Stimulated activated CD8-positive, alpha-beta memory T cell treated with anti-CD3 and anti-CD28 coated beads, Interleukin-15, amount 100 ng/mL, for 24 hours (primary cell): Measurements from ENCODE around the gene RAB1B.
"Not testable (repeated sequence)": the region's sequence is repeated elsewhere in the genome, so short reads cannot be mapped to it uniquely, and the experiment has no call there.

Experiments
- DNase-seq: peaks from one replicate; pipeline ENCODE4 v3.0.0-alpha.2; 2020; ENCODE audit warnings: low read depth

Gene RAB1B

DNA sequence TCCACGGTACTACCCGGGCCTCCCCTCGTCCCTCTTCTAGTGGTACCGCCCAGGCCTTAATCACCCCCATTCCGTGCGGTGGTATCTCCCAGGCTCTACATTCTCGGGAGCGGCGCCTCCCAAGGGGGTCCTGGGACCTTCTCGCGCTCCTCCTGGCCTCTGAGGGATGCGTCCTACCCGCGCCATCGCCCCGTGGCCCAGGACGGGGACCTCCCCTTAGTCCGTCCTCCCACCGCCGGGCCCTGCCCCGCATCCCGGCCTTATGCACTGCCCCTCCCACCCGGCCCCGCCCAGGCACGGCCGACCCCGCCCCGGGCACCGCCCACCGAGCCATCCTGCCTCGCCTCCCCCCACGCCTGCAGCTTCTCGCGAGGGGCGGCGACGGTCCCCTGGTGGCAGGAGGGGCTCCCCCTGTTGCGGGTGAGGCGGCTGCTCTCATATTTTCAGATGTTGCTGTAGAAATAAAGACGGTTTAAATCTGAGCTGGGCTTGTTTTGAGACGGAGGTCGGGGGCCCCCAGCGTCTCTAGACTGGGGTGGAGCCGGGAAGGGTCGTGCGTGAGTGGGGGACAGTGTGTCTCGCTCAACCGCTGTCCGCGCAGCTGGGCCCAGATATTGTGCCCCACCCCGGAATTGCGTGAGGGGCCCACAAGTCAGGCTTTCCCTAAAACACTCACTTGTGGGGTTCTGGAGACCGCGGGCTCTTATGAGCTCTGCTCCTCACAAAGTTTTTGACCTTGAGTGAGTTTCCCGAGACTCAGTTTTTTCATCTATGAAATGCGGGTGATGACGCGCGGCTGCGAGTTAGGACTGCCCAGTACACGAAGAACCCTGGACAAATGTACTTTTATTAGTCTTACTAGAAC, 828 bp upstream of the RAB1B start:
- peak; percentile 87 for DNase-seq

- no peak for DNase-seq
Observed at GRCh38 chr11:66268952-66269905, 790 bp downstream of the RAB1B start.

GRCh38 chr11:66271816-66272215, 3.4 kb downstream of the RAB1B start:
- DNase-seq, result no peak

DNA sequence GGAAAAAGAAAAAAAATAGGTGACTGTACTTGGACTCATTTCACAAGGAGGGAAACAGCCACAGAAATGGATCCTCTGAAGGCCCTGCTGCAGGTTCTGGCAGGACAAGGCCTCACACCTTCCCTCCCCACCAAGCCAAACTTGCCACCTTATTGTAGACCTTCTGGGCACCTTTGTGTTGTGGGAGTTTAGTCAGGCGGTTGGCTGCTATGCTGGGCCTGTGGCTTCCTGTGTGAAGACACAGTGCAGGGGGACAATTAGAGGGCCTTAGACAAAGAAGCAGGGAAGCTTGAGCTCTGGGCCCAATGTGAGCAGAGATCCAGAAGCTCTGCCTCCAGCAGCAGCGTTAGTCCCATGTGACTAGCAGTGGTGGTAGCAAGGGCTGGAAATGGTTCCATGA, 4.2 kb downstream of the RAB1B start:
- no peak for DNase-seq

DNA sequence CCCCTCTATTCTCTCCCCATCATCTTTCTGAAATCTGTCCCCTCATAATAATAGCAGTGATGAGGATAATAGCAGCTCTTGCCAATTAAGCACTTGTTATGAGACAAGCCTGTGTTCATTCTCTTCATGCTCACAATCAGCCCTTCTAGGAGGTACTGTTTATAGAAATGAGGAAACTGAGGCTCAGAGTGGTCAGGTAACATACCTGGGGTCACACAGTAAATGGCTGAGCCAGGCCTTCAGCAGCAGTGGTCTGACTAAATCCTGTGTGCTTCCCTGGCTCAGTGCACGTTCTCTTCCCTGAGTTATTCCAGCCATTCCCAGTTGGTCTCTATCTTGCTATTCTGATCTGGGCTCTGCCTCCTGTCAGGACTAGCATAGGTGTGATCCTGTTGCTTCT, 5.8 kb downstream of the RAB1B start:
- no peak for DNase-seq

DNA sequence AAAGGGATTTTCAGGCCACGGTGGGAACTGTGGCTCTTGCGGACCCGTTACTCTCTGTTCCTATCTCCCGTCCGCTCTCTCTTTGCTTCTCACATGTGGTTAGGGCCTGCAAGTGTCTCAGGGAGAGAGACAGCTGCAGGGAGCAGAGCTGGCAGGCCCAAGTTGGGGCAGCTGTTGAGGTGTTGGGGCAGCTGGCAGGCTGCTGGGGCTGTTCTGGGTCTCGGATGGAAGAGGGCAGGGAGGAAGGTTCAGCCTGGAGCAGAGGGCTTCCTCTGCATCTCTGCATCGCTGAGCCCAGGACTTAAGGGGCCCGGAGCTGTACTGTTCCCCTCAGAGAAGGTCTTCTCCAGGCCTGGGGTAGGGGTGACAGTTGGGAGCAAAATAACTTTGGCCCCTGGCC, 7.0 kb downstream of the RAB1B start:
- DNase-seq, result no peak

DNA sequence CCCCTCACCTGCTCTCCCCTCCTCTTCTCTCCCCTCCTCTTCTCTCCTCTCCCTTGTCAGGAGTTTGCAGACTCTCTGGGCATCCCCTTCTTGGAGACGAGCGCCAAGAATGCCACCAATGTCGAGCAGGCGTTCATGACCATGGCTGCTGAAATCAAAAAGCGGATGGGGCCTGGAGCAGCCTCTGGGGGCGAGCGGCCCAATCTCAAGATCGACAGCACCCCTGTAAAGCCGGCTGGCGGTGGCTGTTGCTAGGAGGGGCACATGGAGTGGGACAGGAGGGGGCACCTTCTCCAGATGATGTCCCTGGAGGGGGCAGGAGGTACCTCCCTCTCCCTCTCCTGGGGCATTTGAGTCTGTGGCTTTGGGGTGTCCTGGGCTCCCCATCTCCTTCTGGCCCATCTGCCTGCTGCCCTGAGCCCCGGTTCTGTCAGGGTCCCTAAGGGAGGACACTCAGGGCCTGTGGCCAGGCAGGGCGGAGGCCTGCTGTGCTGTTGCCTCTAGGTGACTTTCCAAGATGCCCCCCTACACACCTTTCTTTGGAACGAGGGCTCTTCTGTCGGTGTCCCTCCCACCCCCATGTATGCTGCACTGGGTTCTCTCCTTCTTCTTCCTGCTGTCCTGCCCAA, 7.7 kb downstream of the RAB1B start:
- DNase-seq, result no peak

DNA sequence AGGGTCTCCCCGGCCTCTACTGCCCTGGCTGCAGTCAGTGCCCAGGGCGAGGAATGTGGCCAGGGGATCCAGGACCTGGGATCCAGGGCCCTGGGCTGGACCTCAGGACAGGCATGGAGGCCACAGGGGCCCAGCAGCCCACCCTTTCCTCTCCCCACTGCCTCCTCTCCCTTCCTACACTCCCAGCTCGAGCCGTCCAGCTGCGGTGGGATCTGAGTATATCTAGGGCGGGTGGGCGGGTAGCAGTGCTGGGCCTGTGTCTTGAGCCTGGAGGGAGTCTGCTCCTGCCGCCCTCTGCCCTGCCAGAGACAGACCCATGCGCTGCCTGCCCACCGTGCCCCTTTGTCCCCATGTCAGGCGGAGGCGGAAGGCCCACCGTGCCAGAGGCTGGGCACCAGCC, 8.2 kb downstream of the RAB1B start:
- not testable (repeated sequence) for DNase-seq

DNA sequence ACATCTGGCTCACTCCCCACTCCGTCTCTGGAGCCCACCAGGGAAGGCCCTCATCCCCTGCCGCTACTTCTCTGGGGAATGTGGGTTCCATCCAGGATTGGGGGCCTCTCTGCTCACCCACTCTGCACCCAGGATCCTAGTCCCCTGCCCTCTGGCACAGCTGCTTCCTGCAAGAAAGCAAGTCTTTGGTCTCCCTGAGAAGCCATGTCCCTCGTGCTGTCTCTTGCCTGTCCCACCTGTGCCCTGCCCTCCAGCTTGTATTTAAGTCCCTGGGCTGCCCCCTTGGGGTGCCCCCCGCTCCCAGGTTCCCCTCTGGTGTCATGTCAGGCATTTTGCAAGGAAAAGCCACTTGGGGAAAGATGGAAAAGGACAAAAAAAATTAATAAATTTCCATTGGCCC, 8.6 kb downstream of the RAB1B start:
- not testable (repeated sequence) for DNase-seq

- DNase-seq, result no peak
Observed at GRCh38 chr11:66277471-66278362, 9.3 kb downstream of the RAB1B start, which contains the start of gene CNIH2. Gene CNIH2, plus strand, starts transcription at chr11:66278175. Its CDS starts 282 bp downstream, at chr11:66278457.

DNA sequence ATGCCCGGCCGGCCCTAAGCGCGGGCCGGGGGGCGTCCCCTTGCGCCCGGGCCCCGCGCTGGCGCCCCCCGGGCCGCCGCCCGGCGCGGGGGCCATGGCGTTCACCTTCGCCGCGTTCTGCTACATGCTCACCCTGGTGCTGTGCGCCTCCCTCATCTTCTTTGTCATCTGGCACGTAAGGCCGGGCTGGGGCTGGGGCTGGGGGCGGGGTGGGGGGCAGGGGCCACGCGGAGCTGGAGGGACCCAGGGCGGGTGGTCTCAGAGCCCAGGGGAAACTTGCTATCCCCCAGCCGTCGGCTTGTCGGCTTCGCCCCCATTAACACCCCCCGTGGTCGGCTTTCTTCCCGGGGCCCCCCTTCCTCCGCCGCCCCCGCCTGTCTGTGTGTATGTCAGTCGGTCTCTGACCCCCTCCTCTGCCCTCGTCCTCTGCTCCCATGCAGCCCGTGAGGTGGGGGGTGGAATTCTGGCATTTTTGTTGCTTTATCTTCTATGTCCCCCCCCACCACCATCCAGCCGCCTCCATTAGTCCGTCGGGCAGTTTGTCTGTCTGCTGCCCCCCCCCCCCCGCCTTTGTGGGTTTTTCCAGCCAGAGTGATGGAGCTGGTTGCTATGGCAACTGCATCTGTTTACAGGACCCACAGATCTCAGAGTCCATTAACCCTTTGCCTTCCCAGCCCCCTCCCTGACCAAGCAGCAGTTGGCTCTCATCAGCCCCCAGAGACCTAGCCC, 10.1 kb downstream of the RAB1B start:
- DNase-seq, result no peak

GRCh38 chr11:66279092-66279734, 10.8 kb downstream of the RAB1B start:
- no peak for DNase-seq

DNA sequence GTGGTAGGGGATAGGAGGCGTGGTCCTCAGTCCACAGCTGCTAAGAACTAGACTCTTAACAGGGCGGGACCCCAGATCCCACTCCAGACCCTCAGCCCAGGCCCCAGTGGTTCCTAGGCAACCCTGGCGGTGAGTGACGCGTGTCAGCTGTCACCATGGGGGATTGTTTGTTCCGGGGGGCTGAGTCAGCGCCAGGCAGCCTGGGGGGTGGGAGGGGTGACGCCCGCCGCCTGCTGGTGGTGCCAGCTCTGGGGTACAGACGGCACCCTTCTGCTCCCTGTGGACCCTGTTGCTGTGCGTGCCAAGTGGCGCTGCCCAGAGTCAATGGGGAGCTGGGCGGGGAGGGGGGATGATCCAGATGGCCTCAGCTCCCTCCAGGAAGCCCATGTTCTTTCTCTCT, 12.0 kb downstream of the RAB1B start:
- DNase-seq, result no peak

DNA sequence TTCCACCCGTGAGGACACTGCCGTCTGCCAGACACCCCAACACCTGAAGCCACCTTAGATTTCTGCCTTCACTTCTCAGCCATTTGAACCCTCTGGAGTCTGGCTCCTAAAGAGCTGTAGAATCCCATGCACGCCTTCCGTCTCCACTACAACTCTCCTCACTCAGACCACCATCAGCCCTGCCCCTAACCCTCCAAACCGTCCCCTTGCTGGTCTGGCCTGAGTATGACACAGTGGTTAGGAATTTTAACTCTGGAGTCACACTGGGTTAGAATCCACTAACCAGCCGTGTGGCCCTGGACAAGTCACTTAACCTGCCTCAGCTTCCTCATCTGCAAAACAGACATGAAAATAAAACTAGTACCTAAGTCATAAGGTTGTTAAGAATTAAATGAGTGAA, 12.6 kb downstream of the RAB1B start:
- no peak for DNase-seq

DNA sequence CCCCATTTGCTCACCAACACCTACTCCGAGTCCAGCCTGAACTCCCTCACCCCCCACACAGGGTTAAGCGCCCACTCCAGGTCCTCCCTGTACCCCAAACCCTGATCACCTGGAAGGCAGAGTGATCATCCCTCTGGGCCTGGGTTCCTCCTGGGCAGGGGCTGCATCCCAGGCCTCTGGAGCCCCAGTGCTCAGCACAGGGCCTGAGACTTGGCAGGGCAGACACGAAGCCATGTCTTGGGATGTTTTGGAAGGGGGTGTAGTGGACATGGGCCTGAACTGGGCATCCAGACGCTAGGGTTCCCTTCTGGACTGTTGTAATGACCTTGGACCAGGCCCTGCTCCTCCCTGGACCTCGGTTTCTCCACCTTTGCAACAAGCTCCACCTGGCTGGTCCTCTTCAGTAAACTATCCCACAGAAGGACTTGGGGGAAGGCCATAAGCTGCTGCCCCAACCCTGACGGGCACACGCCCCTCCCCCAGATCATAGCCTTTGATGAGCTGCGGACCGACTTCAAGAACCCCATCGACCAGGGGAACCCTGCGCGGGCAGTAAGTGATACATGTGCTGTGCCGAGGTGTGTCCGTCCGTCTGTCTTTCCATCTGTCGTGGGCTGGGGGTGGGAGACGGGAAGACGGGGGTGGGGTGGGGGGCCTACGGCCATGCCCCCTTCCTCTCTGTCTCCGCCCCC, 13.5 kb downstream of the RAB1B start:
- no peak for DNase-seq

GRCh38 chr11:66282468-66283455, 14.3 kb downstream of the RAB1B start:
- peak; percentile 100 for DNase-seq

- no peak for DNase-seq
Observed at GRCh38 chr11:66283461-66284105, 15.1 kb downstream of the RAB1B start.
